ENCODE results near the gene C1orf198. TPM values are rescaled to one million over a fixed set of nuclear protein-coding genes. Genes with fewer than 3 reads are reported as not detected.

Gene C1orf198
- total and polyA plus RNA-seq, 11 donors: 23.1 to 145 (median 63.8) TPM

- Histone ChIP-seq H3K27ac (no peak overlapping the region), H3K4me3 (no peak overlapping the region), H3K27me3 (no peaks in the 10 kb centered on the region), H3K9me3 (no peaks in the 10 kb centered on the region), H3K36me3 (no peaks in the 10 kb centered on the region), H3K4me1 (no peaks in the 10 kb centered on the region)
- TF ChIP-seq CTCF (IDR thresholded peaks at IDR 0.05) (no peak), POLR2A (IDR thresholded peaks at IDR 0.05) (no peak)
- DNase-seq (no peak), ATAC-seq (no peak)
- WGBS, 4 donors: 90 to 96% (median 95%) methylated on average over 10 of the region's 10 CpGs
- intact Hi-C loops (cut with DNase I): no loop called here
Measured at GRCh38 chr1:230788561-230789275, 79.6 kb downstream of the C1orf198 start.

- WGBS, 4 donors: 82 to 92% (median 90%) methylated on average over 7 of the region's 7 CpGs
- Histone ChIP-seq H3K36me3 (no peaks in the 10 kb centered on the region), H3K27ac (no peak overlapping the region), H3K4me3 (no peak overlapping the region), H3K9me3 (no peaks in the 10 kb centered on the region), H3K27me3 (no peaks in the 10 kb centered on the region), H3K4me1 (no peaks in the 10 kb centered on the region)
- intact Hi-C loops (cut with DNase I): no loop called here
- DNase-seq (no peak), ATAC-seq (no peak)
- TF ChIP-seq POLR2A (IDR thresholded peaks at IDR 0.05): no peak
- TF ChIP-seq CTCF (IDR thresholded peaks at IDR 0.05): no peak
Measured at GRCh38 chr1:230787471-230787870, 80.8 kb downstream of the C1orf198 start.

Other genes starting within 250 kb of the C1orf198 start
- gene COG2, start 226.0 kb downstream of the C1orf198 start, total RNA-seq: 10 to 100 TPM; 22.8 to 31.4 (median 25.3) TPM
- 10 to 100 TPM in 1 of 2 donors, 1 to 10 TPM in 1; 9.2 to 18.3 TPM for gene COG2, start 226.0 kb downstream of the C1orf198 start, polyA plus RNA-seq
- gene AGT, start 154.4 kb downstream of the C1orf198 start, total RNA-seq: 100 to 1,000 TPM in 1 of 9 donors, 10 to 100 TPM in 8; 37.1 to 182 (median 69.8) TPM
- gene AGT, start 154.4 kb downstream of the C1orf198 start, polyA plus RNA-seq: 10 to 100 TPM; 44.2 to 72.5 TPM
- gene CAPN9, start 121.1 kb downstream of the C1orf198 start, total RNA-seq: under 1 TPM in 3 of 9 donors, not detected in 6; 0.12 to 0.31 (median 0.22) TPM
- gene CAPN9, start 121.1 kb downstream of the C1orf198 start, polyA plus RNA-seq: under 1 TPM in 1 of 2 donors, not detected in 1; 0.04 TPM
- 1 to 10 TPM; 5.8 to 9.6 (median 6.9) TPM for gene TTC13, start 110.3 kb upstream of the C1orf198 start, total RNA-seq
- 1 to 10 TPM; 3.7 to 8.0 TPM for gene TTC13, start 110.3 kb upstream of the C1orf198 start, polyA plus RNA-seq
- gene ARV1, start 110.6 kb upstream of the C1orf198 start, total RNA-seq: 10 to 100 TPM; 16.3 to 24.8 (median 22.0) TPM
- gene ARV1, start 110.6 kb upstream of the C1orf198 start, polyA plus RNA-seq: 10 to 100 TPM; 24.5 to 49.7 TPM
- gene FAM89A, start 171.7 kb upstream of the C1orf198 start, total RNA-seq: 10 to 100 TPM in 3 of 9 donors, 1 to 10 TPM in 6; 3.8 to 11.5 (median 7.0) TPM
- gene FAM89A, start 171.7 kb upstream of the C1orf198 start, polyA plus RNA-seq: 1 to 10 TPM; 4.2 to 5.5 TPM

Data from heart left ventricle (tissue), 16 donors.